Liver (tissue), 9 donors: Measurements from ENCODE around the gene BDKRB2. TPM values are rescaled to one million over a fixed set of nuclear protein-coding genes. Genes with fewer than 3 reads are reported as not detected.

ENCODE experiments used
- DNase-seq: peaks from one replicate; pipeline ENCODE4 v3.0.0-alpha.2; 2017; ENCODE audit warnings: low spot score
- H3K27ac ChIP-seq, 2 donors: one replicate each; pipeline ENCODE4 v1.7.0; 2013; ENCODE audit warnings: inconsistent platforms in 2 of 2, low read length in 2 of 2, control low read depth in 1 of 2, low read depth in 1 of 2, mild to moderate bottlenecking in 1 of 2
- H3K27me3 ChIP-seq, 4 donors: one replicate each; pipeline versions ENCODE4 v1.6.1 to v1.7.0; 2013; ENCODE audit warnings: low read length in 3 of 4, inconsistent platforms in 1 of 4, mild to moderate bottlenecking in 1 of 4, moderate library complexity in 1 of 4; ENCODE audit not compliant: control insufficient read depth in 4 of 4, insufficient read depth in 4 of 4
- H3K36me3 ChIP-seq, 4 donors: one replicate each; pipeline versions ENCODE4 v1.6.1 to v1.7.0; 2013; ENCODE audit warnings: low read length in 3 of 4, mild to moderate bottlenecking in 3 of 4, low read depth in 1 of 4, moderate library complexity in 1 of 4; ENCODE audit not compliant: control insufficient read depth in 4 of 4, insufficient read depth in 3 of 4
- H3K4me1 ChIP-seq, 4 donors: one replicate each; pipeline versions ENCODE4 v1.6.1 to v1.7.0; 2013; ENCODE audit warnings: low read length in 3 of 4, mild to moderate bottlenecking in 3 of 4, moderate library complexity in 1 of 4; ENCODE audit not compliant: control insufficient read depth in 4 of 4, insufficient read depth in 4 of 4
- H3K4me3 ChIP-seq, 3 donors: one replicate each; pipeline versions ENCODE4 v1.6.1 to v1.7.0; 2013; ENCODE audit warnings: low read length in 3 of 3, control low read depth in 1 of 3, low read depth in 1 of 3, mild to moderate bottlenecking in 1 of 3
- H3K9ac ChIP-seq, 2 donors: one replicate each; pipeline ENCODE4 v1.7.0; 2013; ENCODE audit warnings: low read length in 2 of 2, mild to moderate bottlenecking in 2 of 2, moderate library complexity in 2 of 2, control low read depth in 1 of 2, low read depth in 1 of 2
- H3K9me3 ChIP-seq, 4 donors: one replicate each; pipeline versions ENCODE4 v1.6.1 to v1.7.0; 2013; ENCODE audit warnings: low read length in 3 of 4; ENCODE audit not compliant: control insufficient read depth in 4 of 4
- CTCF ChIP-seq: fragments of 150-350 bp; IDR thresholded peaks from 2 replicates; pipeline ENCODE4 v1.5.1; 2017; ENCODE audit warnings: improper control_type of control experiment, low read depth, low read length; ENCODE audit not compliant: missing input control
- EGR1 ChIP-seq, 2 donors: IDR thresholded peaks; 2 replicates each; pipeline ENCODE4 v1.6.1; 2016 to 2018; ENCODE audit warnings: antibody characterized with exemption in 2 of 2, low read depth in 2 of 2
- FOXA1 ChIP-seq: IDR thresholded peaks from 2 replicates; pipeline ENCODE4 v1.6.1; 2016; ENCODE audit warnings: antibody characterized with exemption
- FOXA2 ChIP-seq: IDR thresholded peaks from 2 replicates; pipeline ENCODE4 v1.6.1; 2016; ENCODE audit warnings: antibody characterized with exemption
- HNF4A ChIP-seq, 2 donors: conservative IDR thresholded peaks; 2 replicates each; pipeline ENCODE4 v1.6.1; 2016; ENCODE audit warnings: antibody characterized with exemption in 2 of 2, mild to moderate bottlenecking in 2 of 2
- HNF4G ChIP-seq: IDR thresholded peaks from 2 replicates; pipeline ENCODE4 v1.6.1; 2016; ENCODE audit warnings: antibody characterized with exemption
- JUND ChIP-seq, 2 donors: IDR thresholded peaks; 2 replicates each; pipeline ENCODE4 v1.6.1; 2016; ENCODE audit warnings: antibody characterized with exemption in 2 of 2
- NR2F2 ChIP-seq: IDR thresholded peaks from 2 replicates; pipeline ENCODE4 v1.6.1; 2016; ENCODE audit warnings: antibody characterized with exemption
- REST ChIP-seq: IDR thresholded peaks from 2 replicates; pipeline ENCODE4 v1.6.1; 2016; ENCODE audit warnings: antibody characterized with exemption, mild to moderate bottlenecking
- SP1 ChIP-seq: IDR thresholded peaks from 2 replicates; pipeline ENCODE4 v1.6.1; 2018; ENCODE audit warnings: antibody characterized with exemption, mild to moderate bottlenecking
- TAF1 ChIP-seq: conservative IDR thresholded peaks from 2 replicates; pipeline ENCODE4 v1.6.1; 2016; ENCODE audit warnings: antibody characterized with exemption, mild to moderate bottlenecking
- YY1 ChIP-seq: IDR thresholded peaks from 2 replicates; pipeline ENCODE4 v1.6.1; 2016; ENCODE audit warnings: antibody characterized with exemption, mild to moderate bottlenecking
- WGBS: extraction: QIAGEN DNeasy Blood & Tissue Kit; methylation state at CpG from one replicate; pipeline ENCODE4 v1.1.7; 2013; 5-methylcytosine and 5-hydroxymethylcytosine counted together
- polyA plus RNA-seq, 2 donors: library from polyadenylated mRNA; stranded (reverse) in 1 of 2; unstranded in 1 of 2; fragments of 200-250 nt in 1 of 2; fragments of >200 nt in 1 of 2; fragmentation: Nextera tagmentation in 1 of 2; extraction: Ambion mirVana in 1 of 2; gene quantifications; one replicate each; pipeline versions ENCODE4 v1.2.1 to v1.2.3, GENCODE V29; 2013 to 2015
- total RNA-seq, 2 donors: library from RNA; depleted of rRNA; stranded (reverse); fragments of >200 nt; gene quantifications; one replicate each; pipeline ENCODE4 v1.2.3, GENCODE V29; 2014
- TF ChIP-seq, protein P1 (sequence below): IDR thresholded peaks from 2 replicates; pipeline ENCODE4 v1.6.1; 2016; ENCODE audit warnings: antibody characterized with exemption
- TF ChIP-seq, protein P2 (sequence below): IDR thresholded peaks from 2 replicates; pipeline ENCODE4 v1.6.1; 2016; ENCODE audit warnings: antibody characterized with exemption
- TF ChIP-seq, protein P3 (sequence below): IDR thresholded peaks from 2 replicates; pipeline ENCODE4 v1.6.1; 2016; ENCODE audit warnings: antibody characterized with exemption
- donor health status: healthy.
- donor health status: healthy.
- donor health status: healthy.
- donor health status: healthy.
- donor health status: healthy.

Gene BDKRB2
- total and polyA plus RNA-seq, 4 donors = 0.10 to 0.25 (median 0.17) TPM

- peaks cover 4 to 12% (median 7%) of the 10 kb centered on the region in 4 donors for H3K4me1 ChIP-seq
- no peaks in the 10 kb centered on the region for H3K36me3 ChIP-seq
- H3K27ac ChIP-seq = no peak overlapping the region
- TF ChIP-seq FOXA1 (no peak), SP1 (no peak), FOXA2 (no peak), HNF4A (conservative IDR thresholded peaks at IDR 0.05) (no peak), REST (no peak), HNF4G (no peak), YY1 (no peak)
- TF ChIP-seq, protein P1, sequence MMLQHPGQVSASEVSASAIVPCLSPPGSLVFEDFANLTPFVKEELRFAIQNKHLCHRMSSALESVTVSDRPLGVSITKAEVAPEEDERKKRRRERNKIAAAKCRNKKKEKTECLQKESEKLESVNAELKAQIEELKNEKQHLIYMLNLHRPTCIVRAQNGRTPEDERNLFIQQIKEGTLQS = no peak
- TF ChIP-seq, protein P2, sequence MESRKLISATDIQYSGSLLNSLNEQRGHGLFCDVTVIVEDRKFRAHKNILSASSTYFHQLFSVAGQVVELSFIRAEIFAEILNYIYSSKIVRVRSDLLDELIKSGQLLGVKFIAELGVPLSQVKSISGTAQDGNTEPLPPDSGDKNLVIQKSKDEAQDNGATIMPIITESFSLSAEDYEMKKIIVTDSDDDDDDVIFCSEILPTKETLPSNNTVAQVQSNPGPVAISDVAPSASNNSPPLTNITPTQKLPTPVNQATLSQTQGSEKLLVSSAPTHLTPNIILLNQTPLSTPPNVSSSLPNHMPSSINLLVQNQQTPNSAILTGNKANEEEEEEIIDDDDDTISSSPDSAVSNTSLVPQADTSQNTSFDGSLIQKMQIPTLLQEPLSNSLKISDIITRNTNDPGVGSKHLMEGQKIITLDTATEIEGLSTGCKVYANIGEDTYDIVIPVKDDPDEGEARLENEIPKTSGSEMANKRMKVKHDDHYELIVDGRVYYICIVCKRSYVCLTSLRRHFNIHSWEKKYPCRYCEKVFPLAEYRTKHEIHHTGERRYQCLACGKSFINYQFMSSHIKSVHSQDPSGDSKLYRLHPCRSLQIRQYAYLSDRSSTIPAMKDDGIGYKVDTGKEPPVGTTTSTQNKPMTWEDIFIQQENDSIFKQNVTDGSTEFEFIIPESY = no peak
- H3K9ac ChIP-seq = no peak overlapping the region
- no peak for DNase-seq
- H3K27me3 ChIP-seq = peaks cover 0 to 3% (median 0%) of the 10 kb centered on the region in 4 donors
- no peaks in the 10 kb centered on the region for H3K9me3 ChIP-seq
- WGBS = 90% methylated on average over 1 of the region's 1 CpG
- H3K4me3 ChIP-seq = no peak overlapping the region
Measured at GRCh38 chr14:96203635-96204034, 1.0 kb upstream of the BDKRB2 start.

GRCh38 chr14:96205059-96205977 lies 679 bp downstream of the BDKRB2 start:
- Histone ChIP-seq H3K4me3 (no peak overlapping the region), H3K36me3 (no peaks in the 10 kb centered on the region), H3K9me3 (no peaks in the 10 kb centered on the region), H3K9ac (peak overlapping the region in 1 of 2 donors; percentile 27), H3K4me1 (peaks cover 4 to 12% (median 7%) of the 10 kb centered on the region in 4 donors), H3K27ac (no peak overlapping the region), H3K27me3 (peaks cover 0 to 3% (median 0%) of the 10 kb centered on the region in 4 donors)
- WGBS = 56% methylated on average over 21 of the region's 21 CpGs
- no peak for DNase-seq
- TF ChIP-seq JUND (IDR thresholded peaks at IDR 0.05) = no peak
- TF ChIP-seq, protein P3, sequence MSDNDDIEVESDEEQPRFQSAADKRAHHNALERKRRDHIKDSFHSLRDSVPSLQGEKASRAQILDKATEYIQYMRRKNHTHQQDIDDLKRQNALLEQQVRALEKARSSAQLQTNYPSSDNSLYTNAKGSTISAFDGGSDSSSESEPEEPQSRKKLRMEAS = no peak
- TF ChIP-seq EGR1 (IDR thresholded peaks at IDR 0.05; ENCODE audit: low read depth in 2 of 2) = no peak
- TF ChIP-seq REST = no peak
- no peak for TF ChIP-seq NR2F2
- TF ChIP-seq, protein P1 = no peak
- TF ChIP-seq, protein P2 = no peak
- no peak for TF ChIP-seq FOXA2
- no peak for TF ChIP-seq CTCF
- no peak for TF ChIP-seq TAF1
